CD4-positive, alpha-beta T cell treated with Interferon alpha-2 for 1 hour (primary cell): Measurements from ENCODE around the gene OR5AL1.
"Not testable (repeated sequence)": the region's sequence is repeated elsewhere in the genome, so short reads cannot be mapped to it uniquely, and the experiment has no call there.

Source experiments
- DNase-seq, 2 donors: peaks; one replicate each; pipeline ENCODE4 v3.0.0-alpha.2; 2020 to 2022

Gene OR5AL1

GRCh38 chr11:56412396-56412795 is at the start of gene OR5AL1:
TSS of gene OR5AL1 (plus strand) at chr11:56412696.
- no peak for DNase-seq

GRCh38 chr11:56375324-56375723 is 37.2 kb upstream of the OR5AL1 start, which contains the start of gene OR8U1:
TSS of gene OR8U1 (plus strand) at chr11:56375624. CDS start at chr11:56375624, 0 bp downstream.
- no peak for DNase-seq

GRCh38 chr11:56380120-56380519 is 32.4 kb upstream of the OR5AL1 start:
- no peak for DNase-seq

GRCh38 chr11:56394381-56394780 is 18.1 kb upstream of the OR5AL1 start:
- no peak for DNase-seq

GRCh38 chr11:56396047-56396446 is 16.4 kb upstream of the OR5AL1 start:
- no peak for DNase-seq

- DNase-seq = not testable (repeated sequence)
Measured at GRCh38 chr11:56401858-56402461, 10.5 kb upstream of the OR5AL1 start.

GRCh38 chr11:56404393-56404792 is 8.1 kb upstream of the OR5AL1 start:
- DNase-seq = no peak

- no peak for DNase-seq
Measured at GRCh38 chr11:56410801-56411200, 1.7 kb upstream of the OR5AL1 start.

- DNase-seq = no peak
Measured at GRCh38 chr11:56453521-56453920, 41.0 kb downstream of the OR5AL1 start.

- DNase-seq = no peak
Measured at GRCh38 chr11:56457076-56457475, 44.6 kb downstream of the OR5AL1 start.
